OCI-LY7 (cell line): ENCODE results near the gene MLPH.

Experiments
- EZH2phosphoT487 ChIP-seq: fragments of 200-600 bp; sonication (generic); IDR thresholded peaks from 2 replicates; pipeline ENCODE4 v1.6.1; 2018; ENCODE audit warnings: low read depth, borderline replicate concordance, mild to moderate bottlenecking, mixed run types, antibody characterized with exemption, low read length, moderate library complexity, mixed read lengths
- TF ChIP-seq, protein P1 (sequence below): fragments of 200-600 bp; sonication (generic); conservative IDR thresholded peaks from 2 replicates; pipeline ENCODE4 v1.5.1; 2014; ENCODE audit warnings: mild to moderate bottlenecking, antibody characterized with exemption, low read length, moderate library complexity, mixed read lengths

DNA sequence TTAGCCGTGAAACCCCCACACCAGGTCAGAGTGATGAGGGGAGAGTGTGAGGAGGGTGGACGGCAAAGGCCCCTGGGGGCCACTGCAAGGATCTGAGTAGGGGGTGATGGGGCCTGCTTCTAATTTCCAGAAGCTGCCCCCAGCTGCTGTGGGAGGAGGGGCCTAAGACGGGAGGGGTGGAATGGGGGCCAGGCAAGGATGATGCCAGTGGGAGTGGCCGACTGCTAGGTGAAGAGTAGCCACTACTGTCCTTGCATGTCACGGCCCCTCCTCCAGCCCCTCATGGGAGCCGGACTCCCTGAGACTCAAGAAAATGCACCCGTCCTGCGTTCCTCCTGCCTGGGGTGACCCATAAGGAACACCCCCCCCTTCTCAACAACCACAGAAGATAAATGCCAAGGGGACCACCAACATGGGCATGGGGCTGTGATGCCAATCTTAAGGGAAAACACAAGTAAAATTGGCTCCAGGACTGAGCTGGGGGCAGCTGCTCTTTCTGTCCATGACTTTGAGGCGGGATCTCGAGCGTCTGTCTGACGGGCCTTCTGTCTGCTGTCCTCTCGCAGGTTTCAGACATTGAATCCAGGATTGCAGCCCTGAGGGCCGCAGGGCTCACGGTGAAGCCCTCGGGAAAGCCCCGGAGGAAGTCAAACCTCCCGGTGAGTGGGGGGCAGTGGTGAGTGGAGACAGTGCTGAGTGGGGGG, 55.1 kb downstream of the MLPH start:
- no peak for TF ChIP-seq EZH2phosphoT487
- TF ChIP-seq, protein P1, sequence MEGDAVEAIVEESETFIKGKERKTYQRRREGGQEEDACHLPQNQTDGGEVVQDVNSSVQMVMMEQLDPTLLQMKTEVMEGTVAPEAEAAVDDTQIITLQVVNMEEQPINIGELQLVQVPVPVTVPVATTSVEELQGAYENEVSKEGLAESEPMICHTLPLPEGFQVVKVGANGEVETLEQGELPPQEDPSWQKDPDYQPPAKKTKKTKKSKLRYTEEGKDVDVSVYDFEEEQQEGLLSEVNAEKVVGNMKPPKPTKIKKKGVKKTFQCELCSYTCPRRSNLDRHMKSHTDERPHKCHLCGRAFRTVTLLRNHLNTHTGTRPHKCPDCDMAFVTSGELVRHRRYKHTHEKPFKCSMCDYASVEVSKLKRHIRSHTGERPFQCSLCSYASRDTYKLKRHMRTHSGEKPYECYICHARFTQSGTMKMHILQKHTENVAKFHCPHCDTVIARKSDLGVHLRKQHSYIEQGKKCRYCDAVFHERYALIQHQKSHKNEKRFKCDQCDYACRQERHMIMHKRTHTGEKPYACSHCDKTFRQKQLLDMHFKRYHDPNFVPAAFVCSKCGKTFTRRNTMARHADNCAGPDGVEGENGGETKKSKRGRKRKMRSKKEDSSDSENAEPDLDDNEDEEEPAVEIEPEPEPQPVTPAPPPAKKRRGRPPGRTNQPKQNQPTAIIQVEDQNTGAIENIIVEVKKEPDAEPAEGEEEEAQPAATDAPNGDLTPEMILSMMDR: no peak
